B cell (primary cell): ENCODE results near the gene TTLL11. TPM values are rescaled to one million over a fixed set of nuclear protein-coding genes. Genes with fewer than 3 reads are reported as not detected.

ENCODE experiments used
- ATAC-seq: fragments of 200-7000 bp; cut with Tn5 transposase; one replicate; pipeline ENCODE4 v1.10.0; 2021; ENCODE audit warnings: low read depth, mild to moderate bottlenecking, moderate number of reproducible peaks, moderate library complexity
- CTCF ChIA-PET: fragments of 350-600 bp; sonication (Branson Sonifier 250); formaldehyde crosslinking; loops from one replicate; lab custom pipeline; 2021; ENCODE audit warnings: antibody characterized with exemption, inconsistent platforms; lab: Charles Lee
- POLR2A ChIA-PET: fragments of 350-600 bp; sonication (Branson Sonifier 250); formaldehyde crosslinking; loops from one replicate; lab custom pipeline; 2021; ENCODE audit warnings: antibody characterized with exemption; lab: Charles Lee
- DNase-seq: peaks from one replicate; pipeline ENCODE4 v3.0.0; 2013
- H2AFZ ChIP-seq: 2 replicates; pipeline ENCODE4 v1.6.1; 2012; ENCODE audit warnings: mild to moderate bottlenecking, low read depth, low read length; ENCODE audit not compliant: insufficient read depth, poor library complexity, severe bottlenecking
- H3K27ac ChIP-seq, 2 donors: 1 replicate in 1 of 2; 2 replicates in 1 of 2; pipeline ENCODE4 v1.5.1; 2012 to 2013; ENCODE audit warnings: low read length in 2 of 2, mild to moderate bottlenecking in 2 of 2, moderate library complexity in 1 of 2
- H3K27me3 ChIP-seq, 4 experiments: fragments of 200-600 bp in 1 of 4; sonication (generic) in 1 of 4; replicated peaks in 1 of 4; 1 replicate in 2 of 4; 2 replicates in 2 of 4; pipeline versions ENCODE4 v1.6.1 to v1.7.0; 2013 to 2016; ENCODE audit warnings: low read length in 3 of 4, mild to moderate bottlenecking in 2 of 4, mixed read lengths in 1 of 4, moderate library complexity in 1 of 4; ENCODE audit not compliant: insufficient read depth in 4 of 4, control insufficient read depth in 3 of 4; ENCODE audit errors: control extremely low read depth in 1 of 4
- H3K36me3 ChIP-seq, 2 experiments: replicated peaks in 1 of 2; 1 replicate in 1 of 2; 2 replicates in 1 of 2; pipeline versions ENCODE4 v1.6.1 to v1.7.1; 2013; ENCODE audit warnings: low read length in 1 of 2; ENCODE audit not compliant: insufficient read depth in 2 of 2, control insufficient read depth in 1 of 2; ENCODE audit errors: control extremely low read depth in 1 of 2, extremely low read depth in 1 of 2
- H3K4me1 ChIP-seq, 2 donors: fragments of 200-600 bp in 1 of 2; sonication (generic) in 1 of 2; 1 replicate in 1 of 2; 2 replicates in 1 of 2; pipeline versions ENCODE4 v1.5.1 to v1.6.1; 2013 to 2017; ENCODE audit warnings: low read length in 2 of 2; ENCODE audit not compliant: control insufficient read depth in 2 of 2, insufficient read depth in 2 of 2
- H3K4me2 ChIP-seq: replicated peaks from 2 replicates; pipeline ENCODE3; 2012; ENCODE audit warnings: mild to moderate bottlenecking, low read depth, low read length; ENCODE audit not compliant: poor library complexity, severe bottlenecking
- H3K4me3 ChIP-seq, 5 experiments: fragments of 200-600 bp in 1 of 5; sonication (generic) in 1 of 5; 1 replicate in 3 of 5; 2 replicates in 2 of 5; pipeline versions ENCODE4 v1.5.1 to v1.7.0; 2011 to 2016; ENCODE audit warnings: low read length in 4 of 5, mild to moderate bottlenecking in 4 of 5, low read depth in 2 of 5, control low read depth in 1 of 5, moderate library complexity in 1 of 5; ENCODE audit not compliant: insufficient read depth in 1 of 5; ENCODE audit errors: control extremely low read depth in 1 of 5, extremely low read depth in 1 of 5
- H3K79me2 ChIP-seq: fragments of 200-600 bp; sonication (generic); one replicate; pipeline ENCODE4 v1.6.0; 2016; ENCODE audit warnings: low read length; ENCODE audit not compliant: control insufficient read depth, insufficient read depth
- H3K9ac ChIP-seq: fragments of 200-600 bp; sonication (generic); 2 replicates; pipeline ENCODE4 v1.6.1; 2017; ENCODE audit warnings: mild to moderate bottlenecking, low read length, moderate library complexity
- H3K9me3 ChIP-seq, 3 donors: one replicate each; pipeline versions ENCODE4 v1.6.1 to v1.7.1; 2013; ENCODE audit warnings: low read length in 2 of 3; ENCODE audit not compliant: control insufficient read depth in 2 of 3, insufficient read depth in 1 of 3; ENCODE audit errors: control extremely low read depth in 1 of 3
- H4K20me1 ChIP-seq: 2 replicates; pipeline ENCODE4 v1.6.0; 2012; ENCODE audit warnings: mild to moderate bottlenecking, low read length; ENCODE audit not compliant: insufficient read depth, control insufficient read depth, poor library complexity, severe bottlenecking
- H3K27ac Mint-ChIP-seq: one replicate; pipeline ENCODE4 v1.8.0; 2021; ENCODE audit warnings: mixed read lengths
- H3K27me3 Mint-ChIP-seq: one replicate; pipeline ENCODE4 v1.8.0; 2021; ENCODE audit warnings: mixed read lengths
- H3K4me1 Mint-ChIP-seq: one replicate; pipeline ENCODE4 v1.8.0; 2021; ENCODE audit warnings: mixed read lengths
- H3K4me3 Mint-ChIP-seq: one replicate; pipeline ENCODE4 v1.8.0; 2021; ENCODE audit warnings: mixed read lengths
- H3K9me3 Mint-ChIP-seq: one replicate; pipeline ENCODE4 v1.8.0; 2022; ENCODE audit warnings: mixed read lengths; ENCODE audit not compliant: insufficient read depth
- EZH2 ChIP-seq: IDR thresholded peaks from 2 replicates; pipeline ENCODE4 v1.6.1; 2012; ENCODE audit warnings: borderline replicate concordance, low read depth, mild to moderate bottlenecking, moderate library complexity, low read length; ENCODE audit not compliant: insufficient read depth, poor library complexity, severe bottlenecking
- WGBS: methylation state at CpG from one replicate; pipeline ENCODE4 v1.1.5; 2013; ENCODE audit warnings: missing lambda C conversion rate; ENCODE audit not compliant: insufficient coverage; 5-methylcytosine and 5-hydroxymethylcytosine counted together
- intact Hi-C: fragments of 100-400 bp; cut with micrococcal nuclease; formaldehyde crosslinking; loops from one replicate; pipeline ENCODE4 v1.10.0; 2022
- polyA plus RNA-seq: library from polyadenylated mRNA; depleted of rRNA; stranded (reverse); fragments of >200 nt; gene quantifications from 2 replicates; pipeline ENCODE4 v1.2.3, GENCODE V29; 2012
- total RNA-seq, 2 donors: library from RNA; stranded (reverse); fragments of 120-200 nt in 1 of 2; gene quantifications; 1 replicate in 1 of 2; 2 replicates in 1 of 2; pipeline versions ENCODE4 v1.2.3 to v1.2.4, GENCODE V29; 2013 to 2022
- TF ChIP-seq, protein P1 (sequence below): fragments of 200-600 bp; IDR thresholded peaks from one replicate; pipeline ENCODE4 v1.8.0; 2022; ENCODE audit warnings: antibody characterized with exemption, mild to moderate bottlenecking

TTLL11 gene
- total and polyA plus RNA-seq, 2 donors (not counting 1 experiment from before 2014, with no cell fraction given): 3.6 to 3.8 TPM

DNA sequence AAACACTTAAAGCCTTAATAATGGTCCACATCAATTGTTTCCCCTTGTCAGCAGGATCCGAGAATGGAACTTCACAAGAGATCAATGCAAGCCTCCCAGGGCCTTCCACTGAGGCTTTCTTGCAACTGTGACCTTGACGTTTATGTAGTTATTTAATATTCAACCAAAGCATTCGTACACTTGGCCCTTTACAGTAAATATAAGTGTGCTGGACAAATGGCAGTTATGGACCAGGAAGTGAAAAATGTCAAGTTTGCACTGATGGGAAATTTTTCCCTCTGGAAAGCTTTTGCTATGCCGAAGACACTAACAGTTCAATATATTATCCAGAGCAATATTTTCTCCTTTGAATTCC lies 101.8 kb downstream of the TTLL11 start:
- Histone ChIP-seq H3K9me3 (no peaks in the 10 kb centered on the region), H4K20me1 (no peaks in the 10 kb centered on the region), H3K27ac (no peak overlapping the region), H2AFZ (no peak overlapping the region), H3K4me2 (no peak overlapping the region), H3K4me3 (no peak overlapping the region), H3K9ac (no peak overlapping the region), H3K36me3 (no peaks in the 10 kb centered on the region), H3K4me1 (peaks cover 0 to 3% of the 10 kb centered on the region in 2 donors), H3K27me3 (no peaks in the 10 kb centered on the region), H3K79me2 (no peaks in the 10 kb centered on the region)
- Mint-ChIP-seq H3K4me1 (peaks cover 12% of the 10 kb centered on the region), H3K27ac (no peak overlapping the region), H3K27me3 (no peaks in the 10 kb centered on the region), H3K4me3 (no peak overlapping the region), H3K9me3 (no peaks in the 10 kb centered on the region)
- intact Hi-C loops: no loop called here
- 100% methylated on average over 1 of the region's 4 CpGs for WGBS
- POLR2A ChIA-PET: no interaction called here
- CTCF ChIA-PET: interaction anchor here (0.9 to 2.8 kb wide), 8 partner anchors 12 to 445 kb away, joined by 3 to 28 read pairs (median 9); no protein-coding TSS in a partner anchor
- DNase-seq (no peak), ATAC-seq (no peak)
- no peak for TF ChIP-seq EZH2
- TF ChIP-seq, protein P1, sequence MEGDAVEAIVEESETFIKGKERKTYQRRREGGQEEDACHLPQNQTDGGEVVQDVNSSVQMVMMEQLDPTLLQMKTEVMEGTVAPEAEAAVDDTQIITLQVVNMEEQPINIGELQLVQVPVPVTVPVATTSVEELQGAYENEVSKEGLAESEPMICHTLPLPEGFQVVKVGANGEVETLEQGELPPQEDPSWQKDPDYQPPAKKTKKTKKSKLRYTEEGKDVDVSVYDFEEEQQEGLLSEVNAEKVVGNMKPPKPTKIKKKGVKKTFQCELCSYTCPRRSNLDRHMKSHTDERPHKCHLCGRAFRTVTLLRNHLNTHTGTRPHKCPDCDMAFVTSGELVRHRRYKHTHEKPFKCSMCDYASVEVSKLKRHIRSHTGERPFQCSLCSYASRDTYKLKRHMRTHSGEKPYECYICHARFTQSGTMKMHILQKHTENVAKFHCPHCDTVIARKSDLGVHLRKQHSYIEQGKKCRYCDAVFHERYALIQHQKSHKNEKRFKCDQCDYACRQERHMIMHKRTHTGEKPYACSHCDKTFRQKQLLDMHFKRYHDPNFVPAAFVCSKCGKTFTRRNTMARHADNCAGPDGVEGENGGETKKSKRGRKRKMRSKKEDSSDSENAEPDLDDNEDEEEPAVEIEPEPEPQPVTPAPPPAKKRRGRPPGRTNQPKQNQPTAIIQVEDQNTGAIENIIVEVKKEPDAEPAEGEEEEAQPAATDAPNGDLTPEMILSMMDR: no peak

DNA sequence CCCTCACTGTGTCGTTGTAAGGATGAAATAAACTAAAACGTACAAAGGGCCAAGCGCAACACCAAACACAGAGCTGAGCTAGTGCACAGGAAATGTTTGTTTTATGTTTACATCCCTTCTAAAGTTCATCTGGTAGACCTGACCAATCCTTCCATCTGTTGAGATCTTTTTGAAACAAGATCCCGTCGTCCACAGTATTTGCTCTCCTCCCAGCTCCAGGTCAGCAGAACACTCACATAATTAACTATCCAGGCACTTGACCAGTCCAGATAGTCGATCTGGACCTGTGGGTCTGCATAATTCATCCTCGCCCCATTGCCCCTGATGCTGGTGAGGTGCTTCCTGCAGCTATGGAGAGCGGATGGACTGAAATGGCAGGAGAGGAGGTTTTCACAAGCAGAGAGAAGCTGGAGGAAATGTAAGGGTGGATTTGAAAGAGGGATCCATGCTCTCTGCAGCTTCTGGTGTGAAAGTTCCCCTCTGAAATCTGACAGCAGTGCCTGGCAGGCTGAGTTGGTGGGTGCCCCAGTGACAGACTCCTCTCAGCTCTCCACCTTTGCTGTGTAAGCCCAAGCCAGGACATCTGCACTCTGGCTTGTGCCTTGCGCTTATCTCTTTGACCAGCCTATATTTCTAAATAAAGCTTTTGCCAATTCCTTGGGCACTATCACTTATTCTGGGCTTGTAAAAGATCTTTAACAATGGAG lies 102.4 kb downstream of the TTLL11 start:
- Histone ChIP-seq H3K36me3 (no peaks in the 10 kb centered on the region), H3K9me3 (no peaks in the 10 kb centered on the region), H2AFZ (no peak overlapping the region), H3K27ac (no peak overlapping the region), H3K9ac (no peak overlapping the region), H3K4me2 (no peak overlapping the region), H4K20me1 (no peaks in the 10 kb centered on the region), H3K4me3 (no peak overlapping the region), H3K4me1 (peaks cover 0 to 3% of the 10 kb centered on the region in 2 donors), H3K79me2 (no peaks in the 10 kb centered on the region), H3K27me3 (no peaks in the 10 kb centered on the region)
- no peak for TF ChIP-seq EZH2
- TF ChIP-seq, protein P1: no peak
- ChIA-PET CTCF (interaction anchor here (0.9 to 2.8 kb wide), 12 partner anchors 9 to 445 kb away, joined by 3 to 28 read pairs (median 6); no protein-coding TSS in a partner anchor), POLR2A (interaction anchor here (0.6 kb wide), 1 partner anchor 55 kb away, joined by 4 read pairs; no protein-coding TSS in a partner anchor)
- Mint-ChIP-seq H3K9me3 (no peaks in the 10 kb centered on the region), H3K27ac (no peak overlapping the region), H3K4me1 (peaks cover 12% of the 10 kb centered on the region), H3K4me3 (no peak overlapping the region), H3K27me3 (no peaks in the 10 kb centered on the region)
- ATAC-seq: no peak
- no peak for DNase-seq
- 100% methylated on average over 2 of the region's 9 CpGs for WGBS
- intact Hi-C loops: no loop called here
